Glutamatergic neuron (in vitro differentiated cells): ENCODE data around the gene TENT4A. TPM values are rescaled to one million over a fixed set of nuclear protein-coding genes. Genes with fewer than 3 reads are reported as not detected.

ENCODE experiments used
- DNase-seq: peaks from one replicate; pipeline ENCODE4 v3.0.0; 2022
- H3K27ac Mint-ChIP-seq: one replicate; pipeline ENCODE4 v1.8.0; 2020; ENCODE audit warnings: mild to moderate bottlenecking, mixed read lengths, inconsistent platforms; ENCODE audit not compliant: unreplicated experiment
- H3K27me3 Mint-ChIP-seq: one replicate; pipeline ENCODE4 v1.8.0; 2020; ENCODE audit warnings: mild to moderate bottlenecking, moderate library complexity, mixed read lengths, inconsistent platforms; ENCODE audit not compliant: unreplicated experiment
- H3K36me3 Mint-ChIP-seq: one replicate; pipeline ENCODE4 v1.8.0; 2020; ENCODE audit warnings: mild to moderate bottlenecking, mixed read lengths, inconsistent platforms; ENCODE audit not compliant: unreplicated experiment
- H3K4me1 Mint-ChIP-seq: one replicate; pipeline ENCODE4 v1.8.0; 2020; ENCODE audit warnings: mild to moderate bottlenecking, low read depth, mixed read lengths, inconsistent platforms; ENCODE audit not compliant: unreplicated experiment
- H3K4me3 Mint-ChIP-seq: one replicate; pipeline ENCODE4 v1.8.0; 2020; ENCODE audit warnings: mild to moderate bottlenecking, mixed read lengths, inconsistent platforms; ENCODE audit not compliant: unreplicated experiment
- H3K9me3 Mint-ChIP-seq: one replicate; pipeline ENCODE4 v1.8.0; 2020; ENCODE audit warnings: mild to moderate bottlenecking, moderate library complexity, mixed read lengths, inconsistent platforms; ENCODE audit not compliant: unreplicated experiment
- CTCF ChIP-seq: fragments of 200-600 bp; sonication (generic); IDR thresholded peaks from one replicate; pipeline ENCODE4 v1.5.0; 2021; ENCODE audit not compliant: partially characterized antibody, unreplicated experiment
- total RNA-seq: library from RNA; stranded (reverse); fragmentation: NEBNext Ultra II Directional; extraction: Animal tissue kit (Norgen Biotek cat#: 25700); gene quantifications from one replicate; pipeline ENCODE4 v1.2.1, GENCODE V29; 2021; ENCODE audit not compliant: unreplicated experiment

TENT4A gene
- total RNA-seq, 1 donor from 2014 or later: 23.7 TPM

GRCh38 chr5:6678385-6678784 lies 34.8 kb upstream of the TENT4A start:
- H3K4me3 Mint-ChIP-seq: no peak overlapping the region
- H3K9me3 Mint-ChIP-seq: peaks cover 7% of the 10 kb centered on the region
- H3K27me3 Mint-ChIP-seq: peaks cover 2% of the 10 kb centered on the region
- no peak for TF ChIP-seq CTCF
- DNase-seq: no peak
- peaks cover 17% of the 10 kb centered on the region for H3K36me3 Mint-ChIP-seq
- no peaks in the 10 kb centered on the region for H3K4me1 Mint-ChIP-seq
- no peak overlapping the region for H3K27ac Mint-ChIP-seq

- TF ChIP-seq CTCF: no peak
- Mint-ChIP-seq H3K36me3 (peaks cover 13% of the 10 kb centered on the region), H3K27me3 (peaks cover 5% of the 10 kb centered on the region), H3K27ac (no peak overlapping the region), H3K4me1 (no peaks in the 10 kb centered on the region), H3K9me3 (peaks cover 7% of the 10 kb centered on the region), H3K4me3 (no peak overlapping the region)
- no peak for DNase-seq
These were observed 32.3 kb upstream of the TENT4A start for GRCh38 chr5:6680922-6681321.

GRCh38 chr5:6681682-6682081 lies 31.6 kb upstream of the TENT4A start:
- no peak overlapping the region for H3K4me3 Mint-ChIP-seq

GRCh38 chr5:6682239-6682638 lies 31.0 kb upstream of the TENT4A start:
- no peak for DNase-seq
- Mint-ChIP-seq H3K4me1 (peaks cover 2% of the 10 kb centered on the region), H3K9me3 (peaks cover 5% of the 10 kb centered on the region)

More at GRCh38 chr5:6681682-6682081, 31.6 kb upstream of the TENT4A start:
- H3K27me3 Mint-ChIP-seq: peaks cover 5% of the 10 kb centered on the region
- TF ChIP-seq CTCF: no peak
- H3K4me1 Mint-ChIP-seq: peaks cover 2% of the 10 kb centered on the region
- H3K9me3 Mint-ChIP-seq: peaks cover 5% of the 10 kb centered on the region
- peaks cover 5% of the 10 kb centered on the region for H3K36me3 Mint-ChIP-seq
- DNase-seq: no peak
- H3K27ac Mint-ChIP-seq: no peak overlapping the region

GRCh38 chr5:6683241-6683640 lies 30.0 kb upstream of the TENT4A start:
- Mint-ChIP-seq H3K9me3 (peaks cover 5% of the 10 kb centered on the region), H3K27me3 (peaks cover 8% of the 10 kb centered on the region), H3K4me1 (peaks cover 5% of the 10 kb centered on the region), H3K4me3 (no peak overlapping the region), H3K27ac (no peak overlapping the region), H3K36me3 (peaks cover 5% of the 10 kb centered on the region)
- no peak for DNase-seq
- no peak for TF ChIP-seq CTCF

More at GRCh38 chr5:6682239-6682638, 31.0 kb upstream of the TENT4A start:
- H3K4me3 Mint-ChIP-seq: no peak overlapping the region
- TF ChIP-seq CTCF: no peak
- no peak overlapping the region for H3K27ac Mint-ChIP-seq
- H3K36me3 Mint-ChIP-seq: peaks cover 5% of the 10 kb centered on the region
- peaks cover 5% of the 10 kb centered on the region for H3K27me3 Mint-ChIP-seq
